T-helper 2 cell treated with Interferon-gamma antibody and Interleukin-4, amounts not matched to agents 100 ng/mL and 5 ng/mL, for 36 hours (primary cell): ENCODE results near the gene ZNF565. TPM values are rescaled to one million over a fixed set of nuclear protein-coding genes. Genes with fewer than 3 reads are reported as not detected.
"Not testable (repeated sequence)": the region's sequence is repeated elsewhere in the genome, so short reads cannot be mapped to it uniquely, and the experiment has no call there.

Experiments
- intact Hi-C: fragments of 100-400 bp; cut with micrococcal nuclease; formaldehyde crosslinking; loops from one replicate; pipeline ENCODE4 v1.15.1; 2023
- total RNA-seq: library from RNA; stranded (reverse); gene quantifications from 2 replicates; pipeline ENCODE4 v1.2.3, GENCODE V29; 2022

ZNF565 gene
- total RNA-seq, 1 donor from 2014 or later = 3.0 TPM

DNA sequence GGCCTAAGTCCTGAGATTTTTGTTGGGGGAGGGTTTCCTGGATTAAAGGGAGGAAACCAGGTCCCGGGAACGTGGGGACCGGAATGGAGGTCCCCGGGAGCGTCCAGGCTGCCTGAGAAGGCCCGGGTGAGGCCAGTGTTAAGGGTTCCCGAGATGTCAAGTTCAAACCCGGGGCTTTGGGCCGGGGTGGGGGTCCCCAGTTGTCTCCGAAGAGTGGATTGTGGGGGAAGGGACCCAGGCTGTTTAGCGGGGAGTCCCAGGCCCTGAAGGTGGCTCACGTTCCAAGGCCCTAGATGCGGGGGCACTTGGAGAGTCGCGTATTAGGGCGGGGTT lies 62.5 kb downstream of the ZNF565 start:
- intact Hi-C loops = no loop called here

DNA sequence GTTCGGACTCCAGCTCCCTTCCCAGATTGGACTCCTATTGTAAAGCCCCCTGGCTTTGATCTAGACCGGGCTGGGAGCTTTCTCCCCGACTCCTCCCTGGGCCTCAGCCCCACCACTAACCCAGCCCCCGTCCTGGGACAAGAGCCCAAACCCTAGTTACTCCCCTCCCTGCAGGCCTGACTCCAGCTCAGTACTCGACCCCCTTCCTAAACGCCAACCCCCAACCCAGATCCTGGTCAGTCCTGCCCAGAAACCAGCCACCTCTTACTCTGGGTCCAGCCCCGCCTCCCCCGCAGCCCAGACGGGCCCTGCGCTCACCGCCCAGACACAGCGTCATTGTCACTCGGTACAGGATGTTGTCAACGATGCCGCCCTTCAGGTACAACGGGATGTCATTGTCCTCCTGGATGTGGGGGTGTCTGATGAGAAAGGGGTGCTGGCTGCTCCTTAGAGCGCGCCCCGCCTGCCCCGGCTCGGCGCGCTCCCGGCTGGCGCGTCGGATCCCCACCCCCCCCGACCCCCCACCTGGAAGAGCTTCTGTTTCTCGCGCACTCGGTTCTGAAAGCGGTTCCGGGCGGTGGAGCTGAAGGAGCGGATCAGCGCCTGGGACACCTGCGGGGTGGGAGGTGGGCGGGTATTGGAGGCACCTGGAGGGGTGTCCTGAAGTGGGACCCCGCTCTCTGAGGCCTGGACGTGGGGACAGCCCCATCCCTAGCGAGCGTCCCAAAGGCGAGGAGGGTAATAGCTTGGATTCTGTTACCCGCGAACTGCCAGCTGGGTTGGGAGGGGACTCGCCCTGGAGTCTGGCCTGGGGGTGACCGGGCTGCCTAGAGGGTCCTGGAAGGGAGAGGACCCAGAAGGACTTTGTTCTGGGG lies 63.1 kb downstream of the ZNF565 start:
- intact Hi-C loops = no loop called here

DNA sequence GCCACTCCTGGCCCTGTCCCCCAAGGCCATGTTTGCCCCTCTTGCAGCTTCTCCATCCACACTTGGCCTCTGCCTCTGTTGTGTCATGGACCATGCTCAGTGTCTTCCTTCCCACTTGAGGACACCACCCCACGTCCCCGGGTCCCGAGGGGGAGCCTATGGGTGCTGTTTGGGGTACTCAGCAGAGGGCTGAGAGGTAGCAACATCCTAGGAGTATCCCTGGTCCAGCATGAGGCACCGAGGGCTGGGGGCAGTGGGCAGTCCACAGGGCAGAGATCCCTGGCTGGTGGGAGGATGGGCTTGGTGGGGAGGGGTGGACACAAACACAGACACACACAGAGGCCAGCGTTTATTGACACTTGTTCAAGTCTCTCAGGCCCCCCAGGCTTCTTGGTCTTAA lies 63.9 kb downstream of the ZNF565 start:
- intact Hi-C loops = no loop called here

DNA sequence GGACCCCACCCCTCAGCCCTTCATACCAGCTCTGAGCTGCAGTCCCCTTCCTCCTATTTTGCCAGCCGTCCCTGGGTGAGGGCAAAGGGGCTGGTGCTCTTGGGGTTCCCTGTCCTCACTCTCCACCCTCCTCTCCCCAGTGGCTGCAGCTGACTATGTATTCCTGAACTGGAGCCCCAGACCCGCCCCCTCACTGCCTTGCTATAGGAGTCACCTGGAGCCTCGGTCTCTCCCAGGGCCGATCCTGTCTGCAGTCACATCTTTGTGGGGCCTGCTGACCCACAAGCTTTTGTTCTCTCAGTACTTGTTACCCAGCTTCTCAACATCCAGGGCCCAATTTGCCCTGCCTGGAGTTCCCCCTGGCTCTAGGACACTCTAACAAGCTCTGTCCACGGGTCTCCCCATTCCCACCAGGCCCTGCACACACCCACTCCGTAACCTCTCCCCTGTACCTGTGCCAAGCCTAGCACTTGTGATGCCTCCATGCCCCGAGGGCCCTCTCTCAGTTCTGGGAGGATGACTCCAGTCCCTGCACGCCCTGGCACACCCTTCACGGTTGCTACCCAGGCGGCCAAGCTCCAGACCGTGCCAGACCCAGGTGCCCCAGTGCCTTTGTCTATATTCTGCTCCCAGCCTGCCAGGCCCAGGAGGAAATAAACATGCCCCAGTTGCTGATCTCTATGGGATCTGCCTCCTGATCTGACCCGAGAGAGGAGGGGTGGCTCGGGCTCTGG lies 64.6 kb downstream of the ZNF565 start:
- intact Hi-C loops = no loop called here

DNA sequence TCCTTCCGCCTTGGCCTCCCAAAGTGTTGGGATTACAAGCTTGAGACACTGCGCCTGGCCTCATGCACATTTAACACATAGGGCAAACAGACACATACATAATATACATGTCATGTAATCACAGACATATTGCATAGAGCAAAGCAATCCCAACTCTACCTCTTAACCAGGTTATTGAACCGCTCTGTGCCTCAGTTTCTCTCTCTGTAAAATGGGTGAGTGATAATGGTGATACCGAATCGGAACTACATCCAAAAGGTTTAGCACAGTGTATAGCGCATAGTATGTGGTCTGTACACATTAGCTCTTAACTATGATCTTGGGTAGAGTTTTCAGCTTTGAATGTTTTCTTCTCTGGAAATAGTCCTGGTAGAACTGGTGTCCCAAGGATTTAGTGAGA lies 69.8 kb downstream of the ZNF565 start:
- intact Hi-C loops = no loop called here

DNA sequence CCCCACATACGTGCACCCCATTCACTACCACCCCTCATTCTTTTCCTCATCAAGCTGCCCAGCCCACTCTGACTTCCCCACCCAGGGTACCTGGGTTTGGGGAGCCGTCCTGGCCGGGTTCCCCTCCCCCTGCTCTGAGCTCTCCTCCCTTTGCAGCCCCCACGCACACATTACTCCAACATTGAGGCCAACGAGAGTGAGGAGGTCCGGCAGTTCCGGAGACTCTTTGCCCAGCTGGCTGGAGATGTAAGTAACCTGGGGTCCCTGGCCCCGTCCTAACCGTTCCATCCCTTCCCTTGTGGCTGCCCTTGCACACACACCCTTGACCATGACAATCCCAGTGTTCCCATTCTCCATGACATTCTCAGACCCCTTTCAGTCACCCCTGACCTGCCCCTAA lies 72.0 kb downstream of the ZNF565 start:
- intact Hi-C loops = no loop called here

DNA sequence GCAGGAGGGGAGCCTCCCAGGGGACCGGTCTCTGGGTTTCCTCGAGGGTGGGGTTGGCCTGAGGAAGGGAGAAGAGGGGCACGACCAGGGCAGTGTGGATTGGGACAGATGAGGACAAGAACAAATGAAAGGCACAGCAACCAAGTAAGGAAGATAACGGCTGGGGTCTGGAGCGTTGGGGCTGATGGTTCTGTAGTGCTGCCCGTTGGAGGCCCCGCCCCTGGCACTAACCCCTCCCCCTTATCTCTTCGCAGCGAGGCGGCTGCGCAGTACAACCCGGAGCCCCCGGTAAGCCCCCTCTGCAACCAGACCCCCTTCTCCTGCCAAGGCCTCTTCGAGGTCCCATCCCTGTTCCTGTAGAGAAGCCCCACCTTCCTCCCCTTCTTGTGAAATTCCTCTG lies 72.4 kb downstream of the ZNF565 start:
- intact Hi-C loops = no loop called here

DNA sequence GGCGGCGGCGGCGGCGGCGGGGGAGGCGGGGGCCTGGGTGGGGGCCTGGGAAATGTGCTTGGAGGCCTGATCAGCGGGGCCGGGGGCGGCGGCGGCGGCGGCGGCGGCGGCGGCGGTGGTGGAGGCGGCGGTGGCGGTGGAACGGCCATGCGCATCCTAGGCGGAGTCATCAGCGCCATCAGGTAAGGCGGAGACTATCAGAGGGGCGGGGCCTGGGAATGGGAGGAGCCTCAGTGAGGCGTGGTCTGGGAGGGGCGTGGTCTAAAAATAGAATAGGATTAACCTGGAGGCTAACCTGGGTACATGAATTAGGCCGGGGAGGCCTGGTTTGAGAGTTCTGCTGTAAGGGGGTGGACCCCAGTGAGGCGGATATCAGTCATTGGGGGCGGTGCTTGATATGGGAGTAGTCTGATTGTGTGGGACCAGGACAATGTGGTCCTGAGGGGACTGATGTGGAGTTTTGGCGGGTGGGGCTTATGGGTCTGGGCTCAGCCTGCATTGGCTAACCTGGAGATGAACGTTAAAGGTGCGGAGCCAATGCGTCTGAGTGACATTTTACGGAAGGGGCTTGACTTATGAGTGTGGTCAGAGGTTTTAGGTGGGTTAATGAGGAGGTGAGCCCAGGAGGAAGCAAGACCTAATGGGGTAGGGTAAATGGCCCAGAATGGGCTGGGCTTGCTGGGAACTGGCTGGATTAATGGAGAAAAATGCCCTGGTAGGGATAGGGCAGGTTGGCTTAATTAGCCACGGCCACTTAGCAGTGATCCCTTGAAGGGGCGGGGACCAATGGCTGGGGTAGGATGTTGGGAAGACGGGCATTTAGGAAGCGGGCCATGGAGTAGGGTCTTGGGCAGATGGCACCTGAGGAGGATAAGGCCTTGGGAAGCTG lies 73.2 kb downstream of the ZNF565 start:
- intact Hi-C loops = loop anchor here (1.0 to 2.0 kb wide), 3 partner anchors 26 to 87 kb away; partner anchors contain the start of genes TBCB, THAP8, WDR62 and ZNF146

DNA sequence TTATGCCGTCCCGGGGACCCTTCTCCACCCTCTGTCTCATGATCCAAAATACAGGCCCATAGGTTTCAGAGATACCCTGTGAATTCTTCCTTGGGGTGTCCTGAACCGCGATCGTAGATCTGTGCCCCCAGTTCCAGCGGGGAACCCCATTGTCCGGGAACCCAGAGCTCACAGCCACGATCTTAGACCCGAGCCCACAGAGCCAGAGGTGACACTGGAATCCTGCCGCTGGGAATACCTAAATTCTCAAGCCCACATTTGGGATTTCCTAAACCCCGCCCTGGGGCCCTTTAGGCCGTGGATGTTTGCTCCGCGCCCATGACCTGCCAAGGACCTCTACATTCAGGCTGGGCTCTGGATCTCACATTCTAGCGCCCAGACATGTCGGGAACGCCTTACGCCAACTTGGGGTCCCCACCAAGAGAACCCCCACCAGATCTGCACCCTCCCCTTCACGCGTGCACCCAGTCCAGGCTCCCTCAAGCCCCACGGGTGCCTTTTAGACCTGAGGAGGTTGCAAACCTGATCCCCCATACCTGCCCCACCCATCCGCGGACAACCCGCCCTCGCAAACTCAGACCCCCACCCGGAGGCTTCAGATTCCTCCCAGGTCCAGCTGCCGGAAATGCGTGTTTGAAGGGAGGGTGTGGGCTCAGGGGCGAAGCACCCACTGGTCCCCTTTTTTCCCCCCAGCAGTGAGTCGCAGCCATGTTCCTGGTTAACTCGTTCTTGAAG lies 74.0 kb downstream of the ZNF565 start:
- intact Hi-C loops = loop anchor here (1.0 to 2.0 kb wide), 4 partner anchors 25 to 126 kb away; partner anchors contain the start of genes ALKBH6, TBCB, THAP8 and WDR62

DNA sequence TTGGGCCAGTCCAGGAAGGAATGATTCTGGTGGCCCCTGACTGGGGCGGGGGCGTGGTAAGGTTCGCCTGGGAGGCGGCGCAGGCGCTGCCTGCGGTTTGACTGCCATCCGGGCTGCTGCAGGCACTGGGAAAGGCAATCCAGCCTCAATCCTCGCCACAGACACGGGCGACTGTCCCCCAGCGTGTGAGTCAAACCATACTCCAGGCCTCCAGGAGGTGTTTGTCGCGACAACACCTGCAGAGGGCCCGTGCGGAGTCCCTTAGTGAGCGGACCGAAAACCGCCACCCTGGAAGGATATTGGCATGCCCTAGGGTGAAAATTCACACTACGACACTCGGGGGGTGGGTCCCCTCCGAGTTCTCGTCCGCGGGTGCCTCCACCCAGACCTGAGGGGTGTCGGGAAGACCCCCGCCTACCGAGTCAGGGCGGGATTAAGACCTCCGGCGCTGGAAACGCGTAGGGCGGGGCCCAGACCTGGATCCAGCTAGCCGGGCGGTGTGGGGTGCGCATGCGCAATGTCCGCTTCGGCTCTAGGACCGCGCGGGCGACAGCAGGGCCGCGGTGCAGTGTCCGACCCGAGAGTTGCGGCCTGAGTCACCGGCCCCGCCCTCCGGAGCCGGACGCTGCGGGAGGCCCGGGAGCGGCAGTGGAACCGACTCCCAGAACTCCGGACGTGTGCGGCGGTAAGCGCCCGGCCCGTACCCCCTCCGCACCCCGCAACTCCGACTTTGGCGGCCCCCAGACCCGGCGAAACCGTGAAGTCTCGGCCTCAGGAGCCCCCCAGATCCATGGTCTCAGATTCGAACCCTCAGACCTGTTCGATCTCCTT lies 74.8 kb downstream of the ZNF565 start, which contains the start of gene CAPNS1:
Gene CAPNS1 (plus strand): TSS at position 594 of the 831 bp plus-strand sequence. CDS start 946 bp downstream, outside the sequence.
- intact Hi-C loops = loop anchor here (1.0 to 2.0 kb wide), 3 partner anchors 11 to 125 kb away; partner anchors contain the start of genes ALKBH6, ZNF146 and ZNF565

DNA sequence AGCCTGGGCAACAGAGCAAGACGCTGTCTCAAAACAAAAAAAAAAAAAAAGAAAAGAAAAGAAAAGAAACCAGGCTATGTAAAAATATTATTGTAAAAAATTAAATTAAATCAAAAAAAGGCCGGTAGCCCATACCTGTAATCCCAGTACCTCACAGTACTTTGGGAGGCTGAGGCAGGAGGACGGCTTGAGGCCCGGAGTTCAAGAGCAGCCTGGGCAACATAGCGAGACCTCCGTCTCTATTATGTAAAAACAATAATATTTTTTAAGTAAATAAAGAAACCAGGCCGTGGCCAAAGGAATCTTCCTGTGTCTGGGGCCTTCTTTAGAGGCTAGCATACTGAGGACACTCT lies 75.4 kb downstream of the ZNF565 start:
- intact Hi-C loops = loop anchor here (1.0 kb wide), 1 partner anchor 11 kb away; no protein-coding TSS in a partner anchor

DNA sequence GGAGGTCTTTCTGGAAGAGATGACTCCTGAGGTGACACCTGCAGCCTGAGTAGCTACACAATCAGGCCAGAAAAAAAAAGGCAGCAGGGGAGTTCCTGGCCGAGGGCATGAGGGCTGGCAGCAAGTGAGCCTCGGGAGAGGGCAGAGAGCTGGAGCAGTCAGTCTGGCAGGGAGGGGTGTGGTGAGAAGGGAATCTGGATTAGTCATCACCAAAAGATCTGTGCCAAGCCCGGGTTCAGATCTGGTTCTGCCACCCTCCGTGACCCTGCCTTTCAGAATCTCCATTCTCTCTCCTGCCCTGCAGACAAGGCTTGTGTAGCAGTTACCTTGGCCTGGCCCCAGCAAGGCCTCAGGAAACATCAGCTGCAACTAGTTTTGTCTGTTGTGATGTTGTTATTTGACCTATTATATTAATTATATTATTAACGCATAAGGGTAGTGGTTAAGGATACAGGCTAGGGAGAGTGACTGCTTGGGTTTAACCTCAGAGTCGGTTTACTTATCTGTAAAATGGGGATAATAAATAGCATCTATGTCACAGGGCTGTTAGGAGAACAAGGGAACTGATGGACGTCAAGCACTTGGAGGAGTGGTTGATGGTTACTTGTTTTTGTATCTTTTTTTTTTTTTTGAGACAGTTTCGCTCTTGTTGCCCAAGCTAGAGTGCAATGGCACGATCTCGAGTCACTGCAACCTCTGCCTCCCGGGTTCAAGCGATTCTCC lies 77.3 kb downstream of the ZNF565 start:
- intact Hi-C loops = no loop called here

DNA sequence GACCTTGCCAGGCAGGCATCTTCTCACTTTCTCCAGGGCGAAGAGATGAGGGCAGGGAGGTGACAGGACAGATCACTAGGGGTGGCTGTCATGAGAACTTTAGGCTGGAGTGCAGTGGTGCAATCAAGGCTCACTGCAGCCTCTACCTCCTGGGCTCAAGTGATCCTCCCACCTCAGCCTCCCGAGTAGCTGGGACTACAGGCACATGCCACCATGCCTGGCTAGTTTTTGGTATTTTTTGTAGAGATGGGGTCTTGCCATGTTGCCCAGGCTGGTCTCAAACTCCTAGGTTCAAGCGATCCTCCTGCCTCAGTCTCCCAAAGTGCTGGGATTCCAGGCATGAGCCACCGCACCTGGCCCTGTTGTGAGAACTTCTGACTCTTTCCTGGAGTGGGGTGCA lies 79.6 kb downstream of the ZNF565 start:
- intact Hi-C loops = not testable (repeated sequence)

Other genes with a start within 250 kb of the ZNF565 start
- gene SDHAF1, start 219.5 kb downstream of the ZNF565 start, total RNA-seq = 16.1 and 16.7 TPM in 2 replicates
- 2.6 and 2.7 TPM in 2 replicates for gene SYNE4, start 205.9 kb downstream of the ZNF565 start, total RNA-seq
- 34.6 and 39.2 TPM in 2 replicates for gene ALKBH6, start 200.5 kb downstream of the ZNF565 start, total RNA-seq
- 3.0 and 5.1 TPM in 2 replicates for gene CLIP3, start 181.8 kb downstream of the ZNF565 start, total RNA-seq
- 4.1 and 4.4 TPM in 2 replicates for gene THAP8, start 160.4 kb downstream of the ZNF565 start, total RNA-seq
- gene WDR62, start 159.8 kb downstream of the ZNF565 start, total RNA-seq = 32.6 and 32.8 TPM in 2 replicates
- not detected in 2 replicates for gene OVOL3, start 103.5 kb downstream of the ZNF565 start, total RNA-seq
- gene POLR2I, start 99.8 kb downstream of the ZNF565 start, total RNA-seq = 50.0 and 58.2 TPM in 2 replicates
- 184 and 185 TPM in 2 replicates for gene TBCB, start 99.2 kb downstream of the ZNF565 start, total RNA-seq
- 500 TPM in 2 replicates for gene CAPNS1, start 74.6 kb downstream of the ZNF565 start, total RNA-seq
- gene COX7A1, start 62.2 kb downstream of the ZNF565 start, total RNA-seq = not detected in 2 replicates
- 53.9 and 59.3 TPM in 2 replicates for gene ZNF146, start 441 bp upstream of the ZNF565 start, total RNA-seq
- 5.0 TPM in 2 replicates for gene ZFP14, start 164.5 kb upstream of the ZNF565 start, total RNA-seq
- 4.3 and 4.6 TPM in 2 replicates for gene ZFP82, start 204.0 kb upstream of the ZNF565 start, total RNA-seq